ENCODE data around the gene MAP7.
A peak's percentile ranks its signal among the peaks of the same experiment; 100 is the strongest.

MAP7 gene

DNA sequence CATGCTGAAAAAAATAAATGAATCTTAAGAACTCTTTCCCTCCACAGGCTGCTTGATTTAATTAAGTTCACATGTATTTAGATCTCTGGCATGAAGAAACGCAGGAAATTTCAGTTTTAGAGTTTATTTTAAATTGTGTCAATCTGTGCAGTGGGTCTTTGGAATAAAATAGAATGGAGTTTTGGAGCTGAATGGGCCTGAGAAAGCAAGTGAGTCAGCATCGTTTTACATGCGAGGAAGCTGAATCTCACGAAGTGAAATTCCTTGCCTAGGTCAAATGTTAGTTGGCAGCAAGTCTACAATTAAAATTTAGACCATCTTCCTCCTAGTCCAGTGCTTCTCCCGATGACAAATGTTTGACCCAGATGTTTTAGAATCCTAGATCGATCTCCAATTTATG lies 22.4 kb downstream of the MAP7 start:
- no peak for DNase-seq

- DNase-seq: no peak
Measured at GRCh38 chr6:136526937-136527336, 23.3 kb downstream of the MAP7 start.

DNA sequence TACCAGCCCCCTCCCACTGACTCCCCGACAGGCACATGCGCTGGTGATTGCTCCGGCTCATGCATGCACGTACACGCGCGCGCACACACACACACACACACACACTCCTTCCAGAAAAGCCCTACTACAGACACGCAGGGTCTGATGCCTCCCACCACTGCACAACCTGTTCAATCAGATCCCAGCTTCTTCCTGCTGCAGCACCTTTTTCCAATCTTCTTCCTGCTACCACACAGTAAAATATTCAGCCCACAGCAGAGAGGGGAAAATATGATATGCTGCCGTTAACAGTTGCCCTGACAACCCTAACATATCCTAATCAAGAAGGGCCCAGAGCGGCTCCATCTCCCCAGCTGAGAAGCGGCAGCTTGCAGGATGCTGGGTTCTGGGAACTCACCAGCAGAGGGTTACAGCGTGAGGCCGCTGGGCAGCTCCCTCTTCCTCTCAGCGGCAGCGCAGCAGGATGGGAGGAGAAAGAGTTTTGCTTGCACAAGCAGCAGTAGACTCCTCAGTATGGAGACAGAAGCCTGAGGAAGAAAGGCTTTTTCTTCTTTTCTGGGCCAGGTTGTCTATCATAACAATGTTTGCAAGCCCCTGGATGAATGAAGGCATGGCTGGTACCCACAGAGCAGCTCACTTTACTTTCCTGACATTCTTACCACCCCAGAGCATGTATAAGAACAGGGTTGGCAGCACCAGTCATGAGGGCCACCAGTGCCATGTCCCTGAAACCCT lies 23.9 kb downstream of the MAP7 start:
- DNase-seq: peak in 1 of 2 experiments; percentile 5

DNA sequence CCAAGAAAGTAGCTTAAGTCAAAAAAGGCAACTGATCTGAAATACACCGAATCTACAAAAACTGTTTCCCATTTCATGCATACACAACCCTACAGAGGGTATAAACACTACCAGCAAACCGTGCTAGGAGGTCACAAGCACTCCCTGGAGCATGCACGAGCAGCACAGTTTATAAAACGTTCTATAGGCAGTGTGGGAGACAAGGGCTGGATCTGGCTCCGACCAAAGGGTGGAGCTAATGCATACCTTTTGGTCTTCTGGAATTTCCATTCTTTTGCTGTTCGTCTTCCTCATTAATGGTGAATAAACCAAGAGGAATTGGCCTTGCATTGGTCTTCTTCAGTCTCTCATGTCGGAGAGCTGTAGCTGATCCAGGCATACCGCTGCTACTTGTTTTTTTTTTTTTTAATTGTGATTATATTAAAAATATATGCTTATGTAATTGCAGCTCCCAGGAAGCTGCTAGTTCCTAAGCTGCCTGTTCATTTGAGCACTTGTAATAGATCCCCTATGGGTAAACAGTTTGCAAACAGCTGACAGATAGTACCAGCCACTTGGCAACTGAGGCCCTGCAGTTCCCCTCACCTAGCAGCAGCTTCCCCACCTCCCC lies 24.5 kb downstream of the MAP7 start:
- no peak for DNase-seq

- no peak for DNase-seq
Measured at GRCh38 chr6:136524936-136525413, 25.2 kb downstream of the MAP7 start.

GRCh38 chr6:136524339-136524935 lies 25.8 kb downstream of the MAP7 start:
- no peak for DNase-seq

DNA sequence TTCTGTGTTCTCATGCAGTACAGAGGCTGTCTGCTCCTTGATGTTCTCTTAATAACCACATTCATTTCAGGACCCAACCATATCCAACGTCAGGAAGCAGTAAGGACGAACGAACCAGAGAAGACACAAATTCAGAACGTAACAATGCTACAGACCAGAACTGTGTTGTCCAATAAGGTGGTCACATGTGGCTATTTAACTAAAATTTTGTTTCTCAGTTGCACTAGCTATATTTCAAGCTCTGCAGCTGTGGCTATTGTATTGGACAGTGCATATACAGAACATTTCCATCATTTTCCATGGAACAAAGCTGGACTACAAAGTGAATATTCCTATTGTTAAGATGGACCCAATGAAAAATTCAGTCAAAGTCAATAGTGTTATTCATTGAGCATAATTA lies 27.0 kb downstream of the MAP7 start:
- DNase-seq: no peak

DNA sequence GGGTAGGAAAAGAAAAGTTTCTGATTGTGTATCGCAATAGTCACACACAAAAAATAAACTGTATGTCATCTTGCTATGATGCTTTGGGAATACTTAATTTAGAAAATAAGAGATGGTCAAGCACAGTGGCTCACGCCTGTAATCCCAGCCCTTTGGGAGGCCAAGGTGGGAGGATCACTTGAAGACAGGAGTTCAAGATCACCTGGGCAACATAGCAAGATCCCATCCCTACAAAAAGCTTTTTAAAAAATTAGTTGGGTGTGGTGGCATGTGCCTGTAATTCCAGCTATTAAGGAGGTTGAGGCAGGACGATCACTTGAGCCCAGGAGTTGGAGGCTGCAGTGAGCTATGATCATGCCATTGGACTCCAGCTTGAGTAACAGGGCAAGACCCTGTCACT lies 27.6 kb downstream of the MAP7 start:
- no peak for DNase-seq

DNA sequence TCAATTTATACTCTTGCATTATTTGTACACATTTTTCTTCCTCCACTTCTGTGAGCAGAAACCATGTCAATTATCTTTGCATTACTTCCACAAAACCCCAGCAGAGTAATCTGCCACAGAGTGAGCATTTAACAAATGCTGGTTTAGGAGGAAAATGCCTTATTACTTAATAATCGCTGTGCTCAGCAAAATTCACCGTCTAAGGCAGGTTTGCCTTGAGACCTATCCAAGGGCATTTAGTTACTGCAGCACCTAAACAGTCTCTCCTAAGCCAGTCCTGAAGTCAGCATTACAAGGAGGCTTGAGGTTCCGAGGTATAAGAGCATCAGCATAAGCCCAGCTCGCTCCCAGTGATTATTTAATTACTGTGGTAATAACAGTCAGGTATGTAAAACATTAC lies 28.3 kb downstream of the MAP7 start:
- DNase-seq: no peak

DNA sequence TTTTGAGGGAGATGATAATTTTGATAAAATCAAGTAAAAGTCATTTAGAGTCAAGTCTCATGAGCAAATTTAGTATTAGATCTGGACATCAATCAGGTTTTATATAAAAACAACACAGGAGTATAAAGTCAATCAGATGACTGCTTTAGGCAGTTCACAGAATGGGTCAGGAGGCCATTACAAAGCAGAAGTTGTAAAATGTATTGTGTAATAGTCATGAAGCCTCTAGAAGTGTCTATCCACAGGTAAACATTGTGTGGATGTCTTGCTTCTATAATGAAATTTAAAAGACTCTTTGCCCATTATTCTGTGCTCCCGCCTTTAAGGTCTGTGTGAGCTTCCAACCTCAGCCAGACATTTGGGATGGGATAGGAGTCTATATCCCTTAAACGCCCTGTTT lies 28.8 kb downstream of the MAP7 start:
- DNase-seq: no peak

GRCh38 chr6:136520517-136520916 lies 29.7 kb downstream of the MAP7 start:
- DNase-seq: no peak

GRCh38 chr6:136517582-136517981 lies 32.6 kb downstream of the MAP7 start:
- DNase-seq: no peak

DNA sequence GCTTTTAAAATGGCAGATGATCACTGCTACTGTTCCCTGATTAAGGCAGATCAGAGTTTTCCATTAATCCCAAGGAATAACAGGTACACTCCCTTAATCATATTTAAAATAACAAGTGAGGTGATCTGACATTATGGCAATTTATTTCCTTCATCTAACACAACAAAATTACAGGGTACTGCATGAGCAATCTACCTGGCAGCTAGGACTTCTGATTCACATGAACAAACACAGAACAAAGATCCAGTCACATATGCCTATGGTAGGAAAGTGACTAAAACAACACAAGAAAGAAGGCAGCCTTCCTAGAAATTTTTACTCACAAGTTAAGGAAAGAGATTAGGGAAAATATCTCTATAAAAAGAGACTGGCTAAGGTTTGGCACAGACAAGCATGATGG lies 33.2 kb downstream of the MAP7 start:
- no peak for DNase-seq

- no peak for DNase-seq
Measured at GRCh38 chr6:136514591-136514990, 35.6 kb downstream of the MAP7 start.

DNA sequence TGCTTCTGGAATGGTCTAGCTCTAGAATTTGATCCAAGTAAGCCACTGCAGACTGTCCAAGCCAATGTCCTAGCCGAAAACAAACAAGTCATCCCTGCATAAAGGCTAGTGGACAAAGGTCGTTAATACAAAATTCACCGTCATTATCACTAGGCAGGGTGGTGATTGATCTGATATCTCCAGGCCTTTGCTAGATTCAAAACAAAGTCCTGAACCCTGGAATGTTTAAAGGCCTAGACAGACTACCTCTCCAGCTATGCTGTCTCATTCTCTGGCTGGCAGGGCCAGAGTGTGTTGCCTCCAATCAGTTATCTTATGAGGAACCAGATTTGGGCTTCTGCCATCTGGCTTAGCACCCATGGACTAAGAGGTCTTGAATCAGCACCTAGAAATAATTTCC lies 38.3 kb downstream of the MAP7 start:
- DNase-seq: no peak

- no peak for DNase-seq
Measured at GRCh38 chr6:136511397-136511796, 38.8 kb downstream of the MAP7 start.

- DNase-seq: peak in 1 of 2 experiments; percentile 1
Measured at GRCh38 chr6:136510782-136511181, 39.4 kb downstream of the MAP7 start.

GRCh38 chr6:136510299-136510698 lies 39.9 kb downstream of the MAP7 start:
- DNase-seq: peak in 1 of 2 experiments; percentile 2

GRCh38 chr6:136508725-136509392 lies 41.4 kb downstream of the MAP7 start:
- DNase-seq: no peak

GRCh38 chr6:136506124-136506799 lies 44.0 kb downstream of the MAP7 start:
- DNase-seq: no peak

DNA sequence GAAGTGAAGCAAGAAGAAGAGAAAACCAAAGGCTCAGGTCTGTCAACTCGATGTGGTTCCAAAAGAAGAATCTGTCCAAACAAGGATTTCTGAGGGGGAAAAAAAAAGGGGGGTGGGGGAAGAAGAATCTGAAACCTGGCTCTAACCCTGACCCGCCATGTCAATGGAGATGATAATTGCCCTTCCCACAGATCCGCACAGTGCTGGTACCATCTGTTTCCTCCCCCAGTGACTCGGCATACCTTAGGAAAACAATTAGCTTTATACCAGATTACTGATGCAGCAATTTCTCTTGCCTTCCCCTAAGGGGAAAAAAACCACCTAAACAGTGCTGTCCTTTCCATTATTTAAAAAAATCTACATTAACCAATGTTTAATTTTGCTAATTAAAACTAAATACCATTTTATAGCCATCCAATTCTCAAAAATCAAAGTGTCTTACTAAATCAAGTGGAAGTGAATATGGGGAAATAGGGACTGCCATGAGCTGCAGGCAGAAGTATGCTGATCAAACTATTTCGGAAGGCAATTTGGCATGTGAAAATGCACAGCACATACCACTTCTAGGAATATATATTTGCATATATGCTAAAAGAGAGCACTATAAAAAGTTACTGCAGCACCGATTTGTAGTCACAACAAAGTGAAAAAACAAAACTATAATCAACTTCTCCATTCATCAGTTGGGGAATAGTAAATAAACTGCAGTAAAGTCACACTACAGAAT lies 46.8 kb downstream of the MAP7 start:
- DNase-seq: no peak

GRCh38 chr6:136502786-136503185 lies 47.4 kb downstream of the MAP7 start:
- DNase-seq: no peak
